ENCODE results near the gene CAMTA1. TPM values are rescaled to one million over a fixed set of nuclear protein-coding genes. Genes with fewer than 3 reads are reported as not detected.

The CAMTA1 gene
- total RNA-seq, 1 experiment from 2014 or later, result 69.5 TPM

- no TSS peak for BruUV-seq (replicated peaks)
- no peaks in the 10 kb centered on the region for H3K79me2 ChIP-seq (ENCODE audit: insufficient read depth, low read length)
- no peak overlapping the region for H2AFZ ChIP-seq (ENCODE audit: low read depth, low read length, poor library complexity, severe bottlenecking)
- H3K27me3 ChIP-seq (ENCODE audit: insufficient read depth, low read length), result no peaks in the 10 kb centered on the region
- ATAC-seq (no peak), DNase-seq (ENCODE audit: low read depth, low spot score) (no peak)
- ChIA-PET CTCF (interaction anchor here (1.1 kb wide), 1 partner anchor 9 kb away, joined by 3 read pairs; no protein-coding TSS in a partner anchor), POLR2A (no interaction called here), RAD21 (ENCODE audit: low non-redundant PET in 1 of 2, low total read pairs in 2 of 2, uncharacterized antibody in 2 of 2, unreplicated experiment in 2 of 2) (no interaction called here)
- intact Hi-C loops (cut with micrococcal nuclease), result no loop called here
- no peak overlapping the region for H3K4me3 ChIP-seq (replicated peaks in 1 of 2; ENCODE audit: low read depth in 1 of 2, low read length in 2 of 2)
- no peak overlapping the region for H3K9ac ChIP-seq (ENCODE audit: low read length)
- H3K9me3 ChIP-seq (ENCODE audit: control insufficient read depth in 1 of 2, insufficient read depth in 1 of 2, low read depth in 1 of 2, low read length in 2 of 2), result no peaks in the 10 kb centered on the region
- no peak overlapping the region for H3K4me2 ChIP-seq (ENCODE audit: low read length)
- H3K27ac ChIP-seq (ENCODE audit: low read depth, low read length), result no peak overlapping the region
- H4K20me1 ChIP-seq (ENCODE audit: insufficient read depth), result no peaks in the 10 kb centered on the region
- TF ChIP-seq CEBPB (IDR thresholded peaks at IDR 0.05; ENCODE audit: low read depth), result no peak
- TF ChIP-seq, protein P1, sequence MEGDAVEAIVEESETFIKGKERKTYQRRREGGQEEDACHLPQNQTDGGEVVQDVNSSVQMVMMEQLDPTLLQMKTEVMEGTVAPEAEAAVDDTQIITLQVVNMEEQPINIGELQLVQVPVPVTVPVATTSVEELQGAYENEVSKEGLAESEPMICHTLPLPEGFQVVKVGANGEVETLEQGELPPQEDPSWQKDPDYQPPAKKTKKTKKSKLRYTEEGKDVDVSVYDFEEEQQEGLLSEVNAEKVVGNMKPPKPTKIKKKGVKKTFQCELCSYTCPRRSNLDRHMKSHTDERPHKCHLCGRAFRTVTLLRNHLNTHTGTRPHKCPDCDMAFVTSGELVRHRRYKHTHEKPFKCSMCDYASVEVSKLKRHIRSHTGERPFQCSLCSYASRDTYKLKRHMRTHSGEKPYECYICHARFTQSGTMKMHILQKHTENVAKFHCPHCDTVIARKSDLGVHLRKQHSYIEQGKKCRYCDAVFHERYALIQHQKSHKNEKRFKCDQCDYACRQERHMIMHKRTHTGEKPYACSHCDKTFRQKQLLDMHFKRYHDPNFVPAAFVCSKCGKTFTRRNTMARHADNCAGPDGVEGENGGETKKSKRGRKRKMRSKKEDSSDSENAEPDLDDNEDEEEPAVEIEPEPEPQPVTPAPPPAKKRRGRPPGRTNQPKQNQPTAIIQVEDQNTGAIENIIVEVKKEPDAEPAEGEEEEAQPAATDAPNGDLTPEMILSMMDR (IDR thresholded peaks at IDR 0.05 in 2 of 3, conservative IDR thresholded peaks at IDR 0.05 in 1 of 3; ENCODE audit: borderline replicate concordance in 1 of 3, insufficient read depth in 1 of 3, low read depth in 2 of 3, low read length in 2 of 3), result no peak
- no peak for TF ChIP-seq RAD21 (IDR thresholded peaks at IDR 0.05; ENCODE audit: low read depth)
- TF ChIP-seq EZH2phosphoT487 (IDR thresholded peaks at IDR 0.05; ENCODE audit: borderline replicate concordance), result no peak
- TF ChIP-seq EGR1 (IDR thresholded peaks at IDR 0.05; ENCODE audit: low read depth), result no peak
- no peak for TF ChIP-seq JUND (IDR thresholded peaks at IDR 0.05)
- no peak for TF ChIP-seq ZFX (IDR thresholded peaks at IDR 0.05)
- no peak for TF ChIP-seq ATF3 (IDR thresholded peaks at IDR 0.05)
- no peak for TF ChIP-seq SRF (IDR thresholded peaks at IDR 0.05; ENCODE audit: low read depth)
- TF ChIP-seq TCF7L2 (IDR thresholded peaks at IDR 0.05; ENCODE audit: borderline replicate concordance, extremely low read depth, insufficient read depth, insufficient read length), result no peak
- no peak for TF ChIP-seq ZNF274 (IDR thresholded peaks at IDR 0.05; ENCODE audit: low read depth, low read length)
- no peak for TF ChIP-seq MAX (IDR thresholded peaks at IDR 0.05)
- no peak for TF ChIP-seq YY1 (IDR thresholded peaks at IDR 0.05; ENCODE audit: extremely low read depth, insufficient replicate concordance, low read depth, low read length)
- H3K4me1 ChIP-seq (ENCODE audit: control insufficient read depth in 1 of 2, insufficient read depth in 2 of 2, low read length in 2 of 2), result no peaks in the 10 kb centered on the region
- H3K9me2 ChIP-seq (ENCODE audit: insufficient read depth), result no peaks in the 10 kb centered on the region
- no peaks in the 10 kb centered on the region for H3K36me3 ChIP-seq (ENCODE audit: control insufficient read depth in 1 of 2, insufficient read depth in 2 of 2, low read length in 2 of 2)
Measured at GRCh38 chr1:7638078-7638477, 852.8 kb downstream of the CAMTA1 start.

Data from HCT116 (cell line).